ENCODE data around the gene CAMKV.

Gene CAMKV

GRCh38 chr3:49878686-49879085 is 9.0 kb upstream of the CAMKV start:
- DNase-seq (ENCODE audit: low read depth in 1 of 2, low spot score in 1 of 2): no peak
- TF ChIP-seq POLR2AphosphoS5 (IDR thresholded peaks at IDR 0.05; ENCODE audit: low read depth): no peak
- no peaks in the 10 kb centered on the region for H3K27me3 ChIP-seq (ENCODE audit: insufficient read depth, poor library complexity, severe bottlenecking)
- H3K27ac ChIP-seq (replicated peaks): no peak overlapping the region
- H3K4me3 ChIP-seq (replicated peaks; ENCODE audit: insufficient read depth, low read length): no peak overlapping the region

- Histone ChIP-seq H3K27ac (replicated peaks) (no peak overlapping the region), H3K4me3 (replicated peaks; ENCODE audit: insufficient read depth, low read length) (no peak overlapping the region), H3K27me3 (ENCODE audit: insufficient read depth, poor library complexity, severe bottlenecking) (no peaks in the 10 kb centered on the region)
- no peak for DNase-seq (ENCODE audit: low read depth in 1 of 2, low spot score in 1 of 2)
- TF ChIP-seq SPI1 (IDR thresholded peaks at IDR 0.05; ENCODE audit: borderline replicate concordance, low read depth) (no peak), REST (IDR thresholded peaks at IDR 0.05; ENCODE audit: insufficient replicate concordance, low read depth) (no peak), GABPA (IDR thresholded peaks at IDR 0.05; ENCODE audit: low read depth) (no peak), POLR2AphosphoS5 (IDR thresholded peaks at IDR 0.05; ENCODE audit: low read depth) (no peak), CTCF (IDR thresholded peaks at IDR 0.05; ENCODE audit: insufficient read depth, low read length) (no peak)
Observed at GRCh38 chr3:49877716-49878115, 8.0 kb upstream of the CAMKV start.

- no peak overlapping the region for H3K4me3 ChIP-seq (replicated peaks; ENCODE audit: insufficient read depth, low read length)
- no peak overlapping the region for H3K27ac ChIP-seq (replicated peaks)
- H3K27me3 ChIP-seq (ENCODE audit: insufficient read depth, poor library complexity, severe bottlenecking): no peaks in the 10 kb centered on the region
- no peak for TF ChIP-seq POLR2AphosphoS5 (IDR thresholded peaks at IDR 0.05; ENCODE audit: low read depth)
- TF ChIP-seq SPI1 (IDR thresholded peaks at IDR 0.05; ENCODE audit: borderline replicate concordance, low read depth): no peak
- no peak for TF ChIP-seq CTCF (IDR thresholded peaks at IDR 0.05; ENCODE audit: insufficient read depth, low read length)
- DNase-seq (ENCODE audit: low read depth in 1 of 2, low spot score in 1 of 2): no peak
Observed at GRCh38 chr3:49876567-49876966, 6.9 kb upstream of the CAMKV start.

- TF ChIP-seq REST (IDR thresholded peaks at IDR 0.05; ENCODE audit: insufficient replicate concordance, low read depth) (no peak), SPI1 (IDR thresholded peaks at IDR 0.05; ENCODE audit: borderline replicate concordance, low read depth) (no peak), GABPA (IDR thresholded peaks at IDR 0.05; ENCODE audit: low read depth) (no peak), POLR2AphosphoS5 (IDR thresholded peaks at IDR 0.05; ENCODE audit: low read depth) (no peak), CTCF (IDR thresholded peaks at IDR 0.05; ENCODE audit: insufficient read depth, low read length) (no peak)
- Histone ChIP-seq H3K27me3 (ENCODE audit: insufficient read depth, poor library complexity, severe bottlenecking) (peaks cover 11% of the 10 kb centered on the region), H3K4me3 (replicated peaks; ENCODE audit: insufficient read depth, low read length) (no peak overlapping the region), H3K27ac (replicated peaks) (no peak overlapping the region)
- DNase-seq (ENCODE audit: low read depth in 1 of 2, low spot score in 1 of 2): no peak
Observed at GRCh38 chr3:49873623-49874022, 3.9 kb upstream of the CAMKV start.
